Measurements from ENCODE around the gene SF1.

DNA sequence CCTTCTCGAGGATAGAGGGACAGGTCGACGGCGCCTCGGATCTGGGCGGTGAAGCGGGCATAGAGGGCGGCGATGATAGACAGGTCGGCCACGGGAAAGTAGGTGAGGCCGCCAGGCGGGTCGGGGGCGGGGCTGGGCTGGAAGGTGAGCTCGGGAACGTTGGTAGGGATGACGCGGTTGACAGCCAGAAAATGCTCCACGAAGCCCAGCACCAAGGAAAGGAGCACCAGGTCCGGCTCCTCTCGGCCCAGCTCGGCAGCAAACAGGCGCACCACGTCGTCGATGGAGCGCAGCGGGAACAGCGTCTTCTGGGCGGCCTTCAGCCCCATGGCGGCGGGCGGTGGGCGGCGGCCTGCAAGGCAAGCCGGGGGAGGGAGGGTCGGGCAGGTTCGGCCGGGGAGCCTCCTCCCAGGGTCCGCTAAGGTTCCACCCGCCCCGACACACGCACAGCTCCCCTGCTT lies 31.5 kb upstream of the SF1 start:
- TF ChIP-seq, protein P1, sequence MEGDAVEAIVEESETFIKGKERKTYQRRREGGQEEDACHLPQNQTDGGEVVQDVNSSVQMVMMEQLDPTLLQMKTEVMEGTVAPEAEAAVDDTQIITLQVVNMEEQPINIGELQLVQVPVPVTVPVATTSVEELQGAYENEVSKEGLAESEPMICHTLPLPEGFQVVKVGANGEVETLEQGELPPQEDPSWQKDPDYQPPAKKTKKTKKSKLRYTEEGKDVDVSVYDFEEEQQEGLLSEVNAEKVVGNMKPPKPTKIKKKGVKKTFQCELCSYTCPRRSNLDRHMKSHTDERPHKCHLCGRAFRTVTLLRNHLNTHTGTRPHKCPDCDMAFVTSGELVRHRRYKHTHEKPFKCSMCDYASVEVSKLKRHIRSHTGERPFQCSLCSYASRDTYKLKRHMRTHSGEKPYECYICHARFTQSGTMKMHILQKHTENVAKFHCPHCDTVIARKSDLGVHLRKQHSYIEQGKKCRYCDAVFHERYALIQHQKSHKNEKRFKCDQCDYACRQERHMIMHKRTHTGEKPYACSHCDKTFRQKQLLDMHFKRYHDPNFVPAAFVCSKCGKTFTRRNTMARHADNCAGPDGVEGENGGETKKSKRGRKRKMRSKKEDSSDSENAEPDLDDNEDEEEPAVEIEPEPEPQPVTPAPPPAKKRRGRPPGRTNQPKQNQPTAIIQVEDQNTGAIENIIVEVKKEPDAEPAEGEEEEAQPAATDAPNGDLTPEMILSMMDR (conservative IDR thresholded peaks at IDR 0.05; ENCODE audit: low read depth, low read length) = no peak
- no peak for TF ChIP-seq EZH2 (IDR thresholded peaks at IDR 0.05; ENCODE audit: borderline replicate concordance, low read depth, low read length, poor library complexity, severe bottlenecking)
